Aorta (tissue), 5 donors: ENCODE results near the gene PAQR7. TPM values are rescaled to one million over a fixed set of nuclear protein-coding genes. Genes with fewer than 3 reads are reported as not detected.

ENCODE experiments used
- ATAC-seq: fragments of 200-7000 bp; cut with Tn5 transposase; one replicate; pipeline ENCODE4 v1.9.1; 2022; ENCODE audit warnings: moderate library complexity; ENCODE audit not compliant: low FRiP score
- DNase-seq, 2 donors: peaks; one replicate each; pipeline ENCODE4 v3.0.0-alpha.2; 2020
- H3K27ac ChIP-seq, 2 donors: one replicate each; pipeline ENCODE4 v1.5.1; 2013; ENCODE audit warnings: low read length in 2 of 2, mild to moderate bottlenecking in 2 of 2, moderate library complexity in 2 of 2, control low read depth in 1 of 2, inconsistent platforms in 1 of 2, low read depth in 1 of 2
- H3K27me3 ChIP-seq, 2 donors: one replicate each; pipeline ENCODE4 v1.6.1; 2013; ENCODE audit warnings: control low read depth in 1 of 2, low read length in 1 of 2, mild to moderate bottlenecking in 1 of 2, moderate library complexity in 1 of 2; ENCODE audit not compliant: insufficient read depth in 2 of 2, control insufficient read depth in 1 of 2
- H3K36me3 ChIP-seq, 2 donors: one replicate each; pipeline ENCODE4 v1.6.1; 2013; ENCODE audit warnings: control low read depth in 1 of 2, low read length in 1 of 2, mild to moderate bottlenecking in 1 of 2; ENCODE audit not compliant: insufficient read depth in 2 of 2, control insufficient read depth in 1 of 2
- H3K4me1 ChIP-seq, 2 donors: one replicate each; pipeline ENCODE4 v1.6.1; 2013; ENCODE audit warnings: low read length in 2 of 2, control low read depth in 1 of 2, mild to moderate bottlenecking in 1 of 2, moderate library complexity in 1 of 2; ENCODE audit not compliant: insufficient read depth in 2 of 2, control insufficient read depth in 1 of 2
- H3K4me3 ChIP-seq, 2 donors: one replicate each; pipeline ENCODE4 v1.5.1; 2013; ENCODE audit warnings: low read length in 2 of 2, control low read depth in 1 of 2, mild to moderate bottlenecking in 1 of 2
- H3K9me3 ChIP-seq: one replicate; pipeline ENCODE4 v1.6.1; 2013; ENCODE audit warnings: mild to moderate bottlenecking, low read length; ENCODE audit not compliant: control insufficient read depth
- WGBS, 2 donors: extraction: QIAGEN DNeasy Blood & Tissue Kit; methylation state at CpG; one replicate each; pipeline ENCODE4 v1.1.7; 2013; 5-methylcytosine and 5-hydroxymethylcytosine counted together
- intact Hi-C, 2 donors: fragments of 100-400 bp; cut with DNase I; formaldehyde crosslinking; loops; one replicate each; pipeline versions ENCODE4 v1.14.2 to v1.15.0; 2022
- polyA plus RNA-seq, 2 donors: library from polyadenylated mRNA; stranded (reverse); fragments of 200-250 nt; gene quantifications; one replicate each; pipeline ENCODE4 v1.2.3, GENCODE V29; 2013
- total RNA-seq, 2 donors: library from RNA; stranded (reverse); fragmentation: NEBNext Ultra II Directional; extraction: Animal tissue kit (Norgen Biotek cat#: 25700); gene quantifications; one replicate each; pipeline ENCODE4 v1.2.1, GENCODE V29; 2021
- donor health status: healthy with polysubstance abuse.
- donor health status: Bipolar disorder and iron deficiency.
- donor health status: DM: no; HTN: no; CAD: no.
- donor health status: DM: no; HTN: no; CAD: no.
- donor health status: DM: yes; HTN: yes; CAD: no.

PAQR7 gene
- total and polyA plus RNA-seq, 4 donors = 6.4 to 11.3 (median 8.2) TPM

DNA sequence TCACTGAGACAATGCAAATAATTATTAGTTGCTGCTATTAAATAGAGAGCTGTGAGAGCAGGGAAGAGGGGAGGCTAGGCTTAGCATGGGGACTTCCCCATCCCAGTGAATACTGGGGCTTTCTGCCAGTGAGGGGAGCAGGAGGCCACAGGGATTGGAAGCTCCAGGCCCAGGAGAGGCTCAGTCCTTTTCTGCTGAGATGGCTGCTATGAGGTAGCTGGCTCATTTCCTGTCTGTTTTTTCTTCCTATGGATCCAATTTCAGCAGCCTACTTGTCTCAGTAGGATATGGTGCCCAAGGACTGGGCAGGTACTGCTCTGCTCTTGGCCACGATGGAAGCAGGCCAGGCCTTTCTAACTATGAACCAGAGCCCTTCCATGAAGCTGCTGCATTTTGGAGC lies 20.8 kb upstream of the PAQR7 start:
- H3K9me3 ChIP-seq = no peaks in the 10 kb centered on the region
- H3K27ac ChIP-seq = no peak overlapping the region
- no peak overlapping the region for H3K4me3 ChIP-seq
- intact Hi-C loops = loop anchor here in 1 of 2 donors (10.0 kb wide), 1 partner anchor 219 kb away; the partner anchor contains the start of gene PDIK1L
- no peak for DNase-seq
- no peak for ATAC-seq
- 46 to 66% methylated on average over 1 of the region's 1 CpG for WGBS, 2 donors
- H3K36me3 ChIP-seq = peaks cover 0 to 8% of the 10 kb centered on the region in 2 donors
- H3K4me1 ChIP-seq = no peaks in the 10 kb centered on the region
- no peaks in the 10 kb centered on the region for H3K27me3 ChIP-seq

DNA sequence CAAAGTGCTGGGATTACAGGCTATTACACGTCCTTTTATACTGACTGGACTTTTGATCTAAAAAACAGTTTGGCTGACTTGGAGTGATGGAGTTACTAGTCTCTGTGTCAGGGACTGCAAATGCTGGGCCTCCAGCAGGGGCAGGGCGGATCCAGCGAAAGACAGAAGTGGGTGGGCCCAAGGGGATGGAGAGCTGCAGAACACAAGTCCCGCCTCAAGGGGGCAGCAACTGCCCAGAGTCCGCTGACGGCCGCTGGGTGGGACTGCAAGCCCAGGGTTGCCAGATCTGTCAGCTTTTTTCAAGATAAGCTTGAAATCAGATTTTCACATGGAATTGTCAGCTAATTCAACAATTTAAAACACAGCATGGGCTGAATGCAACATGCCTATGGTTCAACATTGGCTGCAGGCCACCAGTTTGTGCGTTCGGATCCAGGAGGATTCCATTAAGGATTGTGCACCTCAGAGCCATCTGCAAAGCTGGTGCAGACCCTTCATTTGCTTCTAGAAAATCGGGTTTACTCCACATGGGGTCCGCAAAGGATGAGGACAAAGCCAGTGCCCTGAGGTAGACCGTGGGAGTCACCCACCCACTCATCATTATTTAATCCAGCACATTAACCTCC lies 20.0 kb upstream of the PAQR7 start:
- ATAC-seq (peak; percentile 96), DNase-seq (peak; percentile 94 to 96)
- H3K27me3 ChIP-seq = no peaks in the 10 kb centered on the region
- no peak overlapping the region for H3K4me3 ChIP-seq
- H3K27ac ChIP-seq = no peak overlapping the region
- H3K36me3 ChIP-seq = peaks cover 0 to 8% of the 10 kb centered on the region in 2 donors
- H3K4me1 ChIP-seq = no peaks in the 10 kb centered on the region
- WGBS, 2 donors = 7% methylated on average over 12 of the region's 12 CpGs
- intact Hi-C loops = loop anchor here (1.0 to 10.0 kb wide), 3 partner anchors 103 to 219 kb away; partner anchors contain the start of genes PAFAH2 (in 2 of the 2) and PDIK1L (in 1 of the 2)
- no peaks in the 10 kb centered on the region for H3K9me3 ChIP-seq

- peak overlapping the region in 1 of 2 donors; percentile 69 for H3K27ac ChIP-seq
- WGBS, 2 donors = 32 to 41% methylated on average over 4 of the region's 4 CpGs
- ATAC-seq (no peak), DNase-seq (no peak)
- no peaks in the 10 kb centered on the region for H3K36me3 ChIP-seq
- no peaks in the 10 kb centered on the region for H3K9me3 ChIP-seq
- no peaks in the 10 kb centered on the region for H3K4me1 ChIP-seq
- intact Hi-C loops = loop anchor here in 1 of 2 donors (10.0 kb wide), 1 partner anchor 222 kb away; the partner anchor contains the start of gene PDIK1L
- H3K27me3 ChIP-seq = no peaks in the 10 kb centered on the region
- H3K4me3 ChIP-seq = no peak overlapping the region
Measured at GRCh38 chr1:25893116-25893515, 17.6 kb upstream of the PAQR7 start.

DNA sequence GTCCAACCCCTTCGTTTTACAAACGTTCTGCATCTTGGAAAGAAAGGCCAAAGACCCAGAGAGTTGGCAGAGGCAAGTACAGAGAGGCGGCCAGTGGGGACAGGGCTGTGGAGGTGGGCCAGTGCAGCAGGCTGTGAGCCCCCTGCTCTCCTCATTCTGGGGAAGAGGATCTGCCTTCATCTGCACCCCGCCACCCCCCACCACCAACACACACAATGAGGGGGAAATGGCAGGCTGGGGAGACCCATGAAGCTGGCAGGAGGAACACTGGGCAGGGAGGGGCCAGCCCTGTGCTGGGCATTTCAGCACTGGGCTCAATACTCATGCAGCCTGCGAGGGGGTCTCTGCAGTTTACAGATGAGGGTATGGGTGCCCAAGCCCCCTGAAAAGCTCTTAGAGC lies 16.1 kb upstream of the PAQR7 start:
- no peaks in the 10 kb centered on the region for H3K4me1 ChIP-seq
- no peaks in the 10 kb centered on the region for H3K9me3 ChIP-seq
- H3K36me3 ChIP-seq = no peaks in the 10 kb centered on the region
- no peak overlapping the region for H3K4me3 ChIP-seq
- 59 to 62% methylated on average over 5 of the region's 5 CpGs for WGBS, 2 donors
- H3K27me3 ChIP-seq = no peaks in the 10 kb centered on the region
- H3K27ac ChIP-seq = peak overlapping the region in 1 of 2 donors; percentile 44
- ATAC-seq (no peak), DNase-seq (no peak)
- intact Hi-C loops = loop anchor here (1.0 to 10.0 kb wide), 2 partner anchors 16 to 223 kb away; partner anchors contain the start of genes PAQR7 (in 1 of the 2) and PDIK1L (in 1 of the 2)

DNA sequence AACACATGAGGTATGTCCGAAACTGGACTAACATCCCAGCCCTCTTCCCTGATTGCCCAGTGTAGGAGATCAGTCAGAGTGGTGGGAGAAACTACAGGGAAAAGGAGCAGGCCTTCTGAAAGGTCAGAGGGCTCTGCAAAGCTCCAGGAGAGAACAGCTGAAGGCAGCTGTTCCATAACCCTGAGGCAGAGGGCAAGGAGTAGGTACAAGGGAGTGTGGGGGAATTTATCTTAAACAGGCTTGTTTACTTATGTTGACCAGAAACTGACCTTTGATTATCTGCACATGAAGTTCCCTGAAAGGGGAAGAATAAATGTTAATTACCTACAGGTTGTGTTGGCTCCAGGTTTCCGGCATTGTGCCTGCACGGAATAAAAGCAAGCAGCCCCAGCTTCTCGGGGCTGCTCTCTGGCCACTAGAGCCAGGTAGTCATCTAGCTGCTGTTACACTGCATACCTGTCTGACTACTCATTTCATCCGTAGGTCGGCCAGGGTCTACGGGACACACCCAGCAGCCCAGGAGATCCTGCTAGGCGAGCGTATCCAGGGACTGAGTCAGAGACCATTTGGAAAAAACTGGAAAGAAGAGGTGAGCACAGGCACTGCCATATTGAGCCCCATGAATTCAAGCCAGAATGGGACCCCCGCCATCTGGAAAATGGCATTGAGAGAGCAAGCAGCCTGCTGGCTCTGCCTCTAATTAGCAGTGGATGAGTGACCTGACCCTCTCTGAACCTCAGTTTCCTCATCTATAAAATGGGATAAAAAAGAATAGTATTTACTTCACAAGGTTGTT lies 14.9 kb upstream of the PAQR7 start:
- Histone ChIP-seq H3K4me1 (no peaks in the 10 kb centered on the region), H3K9me3 (no peaks in the 10 kb centered on the region), H3K27me3 (no peaks in the 10 kb centered on the region), H3K4me3 (no peak overlapping the region), H3K27ac (no peak overlapping the region), H3K36me3 (no peaks in the 10 kb centered on the region)
- WGBS, 2 donors = 92 to 93% methylated on average over 10 of the region's 10 CpGs
- ATAC-seq = no peak
- no peak for DNase-seq
- intact Hi-C loops = loop anchor here in 1 of 2 donors (10.0 kb wide), 1 partner anchor 224 kb away; the partner anchor contains the start of gene PDIK1L

DNA sequence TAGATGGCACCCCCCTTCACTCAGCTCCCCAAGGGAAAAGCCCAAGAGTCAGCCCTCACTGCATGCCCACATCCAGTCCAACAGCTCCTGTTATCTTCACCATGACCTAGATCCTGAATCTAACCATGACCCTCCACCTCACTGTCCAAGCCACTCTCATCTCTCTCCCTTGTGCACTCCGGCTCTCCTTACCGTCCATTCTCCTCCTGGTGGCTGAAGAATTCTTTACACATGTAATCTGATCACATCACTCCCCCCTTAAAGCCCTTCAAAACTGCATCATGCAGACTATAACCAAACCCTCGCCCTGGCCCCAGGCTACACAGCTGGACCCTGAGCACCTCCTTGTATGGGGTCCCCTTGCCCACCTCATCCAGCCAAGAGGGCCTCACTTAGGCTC lies 14.0 kb upstream of the PAQR7 start:
- no peaks in the 10 kb centered on the region for H3K9me3 ChIP-seq
- H3K27ac ChIP-seq = no peak overlapping the region
- ATAC-seq (no peak), DNase-seq (no peak)
- no peaks in the 10 kb centered on the region for H3K4me1 ChIP-seq
- no peaks in the 10 kb centered on the region for H3K36me3 ChIP-seq
- intact Hi-C loops = no loop called here
- no peak overlapping the region for H3K4me3 ChIP-seq
- WGBS, 2 donors = 86 to 93% methylated on average over 3 of the region's 3 CpGs
- no peaks in the 10 kb centered on the region for H3K27me3 ChIP-seq

- Histone ChIP-seq H3K9me3 (no peaks in the 10 kb centered on the region), H3K4me1 (no peaks in the 10 kb centered on the region), H3K27me3 (no peaks in the 10 kb centered on the region), H3K36me3 (no peaks in the 10 kb centered on the region), H3K27ac (no peak overlapping the region), H3K4me3 (no peak overlapping the region)
- 82 to 94% methylated on average over 7 of the region's 7 CpGs for WGBS, 2 donors
- no peak for ATAC-seq
- intact Hi-C loops = no loop called here
- DNase-seq = no peak
Measured at GRCh38 chr1:25888426-25888987, 13.0 kb upstream of the PAQR7 start.

GRCh38 chr1:25885602-25886001 lies 10.1 kb upstream of the PAQR7 start:
- H3K9me3 ChIP-seq = no peaks in the 10 kb centered on the region
- H3K36me3 ChIP-seq = no peaks in the 10 kb centered on the region
- H3K27me3 ChIP-seq = no peaks in the 10 kb centered on the region
- DNase-seq (no peak), ATAC-seq (no peak)
- H3K27ac ChIP-seq = no peak overlapping the region
- H3K4me1 ChIP-seq = no peaks in the 10 kb centered on the region
- no peak overlapping the region for H3K4me3 ChIP-seq
- intact Hi-C loops = no loop called here
- 91 to 100% methylated on average over 1 of the region's 1 CpG for WGBS, 2 donors
